CD4-positive, alpha-beta memory T cell (primary cell): Measurements from ENCODE around the gene EIF2S2. TPM values are rescaled to one million over a fixed set of nuclear protein-coding genes. Genes with fewer than 3 reads are reported as not detected.

Source experiments
- CTCF ChIA-PET: fragments of 350-600 bp; sonication (Branson Sonifier 250); formaldehyde crosslinking; loops from one replicate; lab custom pipeline; 2021; ENCODE audit warnings: inconsistent platforms; ENCODE audit not compliant: partially characterized antibody; lab: Charles Lee
- POLR2A ChIA-PET: fragments of 350-600 bp; sonication (Branson Sonifier 250); formaldehyde crosslinking; loops from one replicate; lab custom pipeline; 2021; ENCODE audit not compliant: partially characterized antibody; lab: Charles Lee
- DNase-seq, 5 donors: peaks; one replicate each; pipeline versions ENCODE4 v3.0.0 to v3.0.0-alpha.2; 2020 to 2022; ENCODE audit warnings: mixed read lengths in 1 of 5
- H3K27ac ChIP-seq: one replicate; pipeline ENCODE4 v1.7.0; 2013; ENCODE audit warnings: low read depth, low read length
- H3K27me3 ChIP-seq: 2 replicates; pipeline ENCODE4 v1.7.0; 2013; ENCODE audit warnings: mild to moderate bottlenecking, low read length, moderate library complexity; ENCODE audit not compliant: insufficient read depth
- H3K36me3 ChIP-seq: 2 replicates; pipeline ENCODE4 v1.7.0; 2013; ENCODE audit warnings: mild to moderate bottlenecking, low read length, moderate library complexity; ENCODE audit not compliant: insufficient read depth
- H3K4me1 ChIP-seq: 2 replicates; pipeline ENCODE4 v1.7.0; 2013; ENCODE audit warnings: mild to moderate bottlenecking, low read length, moderate library complexity; ENCODE audit not compliant: insufficient read depth
- H3K4me3 ChIP-seq, 2 donors: one replicate each; pipeline ENCODE4 v1.7.0; 2013; ENCODE audit warnings: low read length in 2 of 2, mild to moderate bottlenecking in 1 of 2
- H3K9me3 ChIP-seq, 2 donors: one replicate each; pipeline ENCODE4 v1.7.0; 2013; ENCODE audit warnings: low read length in 2 of 2, control low read depth in 1 of 2; ENCODE audit not compliant: control insufficient read depth in 1 of 2
- H3K27ac Mint-ChIP-seq, 7 donors: one replicate each; pipeline ENCODE4 v1.8.0; 2020 to 2021; ENCODE audit warnings: mixed read lengths in 7 of 7, mild to moderate bottlenecking in 6 of 7, inconsistent platforms in 3 of 7, moderate library complexity in 3 of 7
- H3K27me3 Mint-ChIP-seq, 2 donors: one replicate each; pipeline ENCODE4 v1.8.0; 2020 to 2021; ENCODE audit warnings: mixed read lengths in 2 of 2
- H3K36me3 Mint-ChIP-seq, 2 donors: one replicate each; pipeline ENCODE4 v1.8.0; 2020 to 2021; ENCODE audit warnings: mixed read lengths in 2 of 2, inconsistent platforms in 1 of 2, mild to moderate bottlenecking in 1 of 2
- H3K4me1 Mint-ChIP-seq, 4 donors: one replicate each; pipeline ENCODE4 v1.8.0; 2020 to 2021; ENCODE audit warnings: mixed read lengths in 4 of 4, mild to moderate bottlenecking in 1 of 4
- H3K4me3 Mint-ChIP-seq, 8 donors: one replicate each; pipeline ENCODE4 v1.8.0; 2020 to 2021; ENCODE audit warnings: mixed read lengths in 8 of 8, mild to moderate bottlenecking in 7 of 8, moderate library complexity in 6 of 8, inconsistent platforms in 3 of 8
- H3K9me3 Mint-ChIP-seq, 8 donors: one replicate each; pipeline ENCODE4 v1.8.0; 2020 to 2021; ENCODE audit warnings: mixed read lengths in 8 of 8, mild to moderate bottlenecking in 5 of 8, inconsistent platforms in 3 of 8, moderate library complexity in 1 of 8
- intact Hi-C: fragments of 100-400 bp; cut with micrococcal nuclease; formaldehyde crosslinking; loops from one replicate; pipeline ENCODE4 v1.15.1; 2023
- polyA plus RNA-seq, 2 donors: library from polyadenylated mRNA; unstranded; fragments of 300-500 nt; fragmentation: Illumina TruSeq; gene quantifications; one replicate each; pipeline ENCODE4 v1.2.3, GENCODE V29; 2021
- total RNA-seq, 2 experiments: library from RNA; stranded (reverse); gene quantifications; one replicate each; pipeline ENCODE4 v1.2.3, GENCODE V29; 2021

EIF2S2 gene
- total and polyA plus RNA-seq, 4 experiments from 2014 or later = 26.3 to 53.1 (median 43.1) TPM

DNA sequence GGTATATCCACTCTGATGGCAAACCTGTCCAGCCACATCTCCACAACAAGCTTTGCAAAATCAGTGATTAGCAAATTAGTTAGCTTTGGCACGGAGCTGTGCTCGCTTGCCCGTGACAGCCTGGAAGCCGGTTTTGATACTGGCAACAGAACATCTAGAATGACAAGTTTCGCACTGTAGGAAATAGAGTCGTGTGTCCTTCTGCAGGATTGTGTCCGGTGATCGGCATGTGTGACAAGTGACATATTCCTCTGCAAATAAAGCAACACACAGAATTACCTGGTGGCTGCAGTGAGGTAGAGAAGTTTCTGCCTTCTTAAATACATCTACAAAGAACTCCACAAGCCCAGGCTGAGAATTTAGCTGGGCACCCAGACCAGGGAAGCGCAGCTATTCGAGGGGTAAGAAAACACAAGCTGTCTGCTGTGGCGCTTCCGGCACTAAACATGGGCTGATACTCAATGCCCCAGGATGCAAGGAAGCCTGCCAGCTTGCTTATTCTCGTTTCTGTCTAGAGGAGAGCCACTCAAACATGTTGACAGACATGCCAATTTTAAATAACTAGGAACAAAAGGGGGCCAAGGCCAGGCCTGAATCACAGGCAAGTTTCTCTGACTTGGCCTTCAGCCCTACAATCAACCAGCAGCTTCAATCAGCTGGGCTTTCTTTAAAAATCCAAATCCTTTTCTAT is 22.2 kb downstream of the EIF2S2 start:
- peaks cover 5 to 13% (median 10%) of the 10 kb centered on the region in 4 donors for H3K4me1 Mint-ChIP-seq
- H3K27me3 Mint-ChIP-seq = no peaks in the 10 kb centered on the region
- Histone ChIP-seq H3K4me3 (no peak overlapping the region), H3K9me3 (no peaks in the 10 kb centered on the region), H3K27me3 (no peaks in the 10 kb centered on the region), H3K4me1 (peaks cover 5% of the 10 kb centered on the region), H3K27ac (no peak overlapping the region), H3K36me3 (peaks cover 67% of the 10 kb centered on the region)
- CTCF ChIA-PET = no interaction called here
- H3K36me3 Mint-ChIP-seq = peaks cover 42 to 81% of the 10 kb centered on the region in 2 donors
- POLR2A ChIA-PET = no interaction called here
- no peaks in the 10 kb centered on the region for H3K9me3 Mint-ChIP-seq
- no peak overlapping the region for H3K4me3 Mint-ChIP-seq
- peak overlapping the region in 4 of 7 donors; percentile 40 to 93 (median 66) for H3K27ac Mint-ChIP-seq
- no peak for DNase-seq
- intact Hi-C loops = no loop called here

DNA sequence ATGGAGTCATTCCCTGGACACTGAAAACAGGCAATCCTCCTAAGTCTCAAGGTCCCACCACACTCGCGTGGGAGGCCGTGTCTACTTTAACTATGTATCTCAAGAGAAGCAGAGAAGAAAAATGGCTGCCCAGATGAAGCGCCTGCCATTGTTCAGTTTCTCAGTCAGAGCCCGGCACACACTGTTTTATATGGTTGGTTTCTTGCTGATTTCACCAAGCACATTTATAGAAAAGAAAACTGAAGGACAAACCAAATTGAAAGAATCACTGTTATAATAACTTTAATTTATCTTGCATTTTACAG is 22.9 kb downstream of the EIF2S2 start:
- Mint-ChIP-seq H3K36me3 (peaks cover 42 to 84% of the 10 kb centered on the region in 2 donors), H3K4me3 (no peak overlapping the region), H3K9me3 (no peaks in the 10 kb centered on the region), H3K27ac (peak overlapping the region in 1 of 7 donors; percentile 31), H3K4me1 (peaks cover 9 to 17% (median 11%) of the 10 kb centered on the region in 4 donors), H3K27me3 (no peaks in the 10 kb centered on the region)
- no peaks in the 10 kb centered on the region for H3K27me3 ChIP-seq
- H3K9me3 ChIP-seq = no peaks in the 10 kb centered on the region
- intact Hi-C loops = no loop called here
- DNase-seq = no peak
- CTCF ChIA-PET = no interaction called here
- peaks cover 5% of the 10 kb centered on the region for H3K4me1 ChIP-seq
- no peak overlapping the region for H3K4me3 ChIP-seq
- H3K27ac ChIP-seq = no peak overlapping the region
- POLR2A ChIA-PET = no interaction called here
- peaks cover 71% of the 10 kb centered on the region for H3K36me3 ChIP-seq

DNA sequence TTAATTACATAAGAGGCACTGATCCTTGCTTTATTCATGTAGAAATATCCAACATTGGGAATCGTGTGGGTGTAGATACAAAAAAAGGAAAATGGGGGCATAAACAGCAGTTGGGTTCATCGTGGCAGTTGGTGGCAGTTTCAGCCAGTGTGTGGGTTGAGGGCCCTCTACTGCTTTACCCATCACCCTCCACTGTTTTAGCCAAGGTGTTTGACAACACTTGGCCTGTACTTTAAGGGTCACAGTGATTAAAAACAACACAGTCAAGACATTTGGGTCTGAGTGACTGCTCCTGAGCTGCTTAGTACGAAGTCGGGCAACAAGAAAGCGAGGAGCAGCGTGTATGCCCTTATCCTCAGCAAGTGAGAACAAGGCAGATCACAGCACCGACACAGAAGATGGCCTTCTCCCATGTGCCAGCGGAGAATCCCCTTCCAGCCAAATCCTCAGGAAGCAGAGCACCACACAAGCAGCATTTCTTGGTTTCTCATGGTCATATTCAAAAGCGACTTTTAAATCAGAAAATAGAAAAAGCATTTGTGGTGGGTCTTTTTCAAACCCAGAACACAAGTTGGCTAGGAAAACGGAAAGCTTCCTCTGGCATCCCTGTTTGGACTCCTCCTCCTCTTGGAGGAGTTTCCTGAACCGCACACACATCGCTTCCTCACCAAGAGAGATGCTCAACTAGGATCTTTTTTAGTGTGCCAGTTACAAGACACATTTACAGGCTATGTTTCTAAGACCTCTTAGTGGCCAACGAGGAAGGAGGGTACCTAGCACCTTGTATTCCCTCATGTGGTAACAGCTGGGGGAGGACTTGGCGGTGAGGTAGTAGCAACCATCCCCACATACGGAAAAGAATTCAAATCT is 23.5 kb downstream of the EIF2S2 start:
- POLR2A ChIA-PET = no interaction called here
- Mint-ChIP-seq H3K36me3 (peaks cover 42 to 84% of the 10 kb centered on the region in 2 donors), H3K27ac (peak overlapping the region in 5 of 7 donors; percentile 10 to 70 (median 62)), H3K9me3 (no peaks in the 10 kb centered on the region), H3K27me3 (no peaks in the 10 kb centered on the region), H3K4me3 (no peak overlapping the region), H3K4me1 (peaks cover 10 to 18% (median 14%) of the 10 kb centered on the region in 4 donors)
- Histone ChIP-seq H3K36me3 (peaks cover 72% of the 10 kb centered on the region), H3K27me3 (no peaks in the 10 kb centered on the region), H3K4me1 (peaks cover 5% of the 10 kb centered on the region), H3K27ac (no peak overlapping the region), H3K4me3 (no peak overlapping the region), H3K9me3 (no peaks in the 10 kb centered on the region)
- no peak for DNase-seq
- intact Hi-C loops = no loop called here
- CTCF ChIA-PET = no interaction called here

DNA sequence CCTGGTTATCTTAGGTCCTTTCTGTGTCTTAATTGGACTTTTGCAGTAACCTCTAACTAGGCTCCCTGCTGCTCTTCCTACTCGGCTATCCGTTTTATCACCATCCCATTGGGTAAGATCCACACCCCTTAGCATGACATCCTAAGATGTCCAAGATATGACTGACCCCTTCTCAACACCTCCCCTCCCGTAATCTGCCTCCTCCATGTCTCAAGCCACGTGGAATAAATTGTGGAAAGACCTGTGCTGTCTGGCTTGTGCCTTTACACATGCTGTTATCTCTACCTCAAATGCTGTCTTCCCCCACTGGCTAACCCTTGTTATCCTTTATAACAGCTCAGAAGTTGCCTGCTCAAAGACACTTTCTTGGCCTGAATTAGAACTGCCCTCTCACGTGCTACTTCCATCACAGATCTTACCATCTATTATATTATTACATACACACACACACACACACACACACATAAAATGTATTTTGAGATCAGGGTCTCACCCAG is 26.5 kb downstream of the EIF2S2 start:
- Histone ChIP-seq H3K27me3 (no peaks in the 10 kb centered on the region), H3K9me3 (no peaks in the 10 kb centered on the region), H3K4me1 (peaks cover 5% of the 10 kb centered on the region), H3K36me3 (peaks cover 66% of the 10 kb centered on the region), H3K27ac (no peak overlapping the region), H3K4me3 (no peak overlapping the region)
- Mint-ChIP-seq H3K4me1 (peaks cover 9 to 18% (median 14%) of the 10 kb centered on the region in 4 donors), H3K36me3 (peaks cover 34 to 93% of the 10 kb centered on the region in 2 donors), H3K4me3 (no peak overlapping the region), H3K9me3 (no peaks in the 10 kb centered on the region), H3K27ac (peak overlapping the region; percentile 14 to 74 (median 49)), H3K27me3 (no peaks in the 10 kb centered on the region)
- POLR2A ChIA-PET = no interaction called here
- CTCF ChIA-PET = interaction anchor here (1.3 kb wide), 1 partner anchor 43 kb away, joined by 3 read pairs; no protein-coding TSS in a partner anchor
- intact Hi-C loops = no loop called here
- no peak for DNase-seq

DNA sequence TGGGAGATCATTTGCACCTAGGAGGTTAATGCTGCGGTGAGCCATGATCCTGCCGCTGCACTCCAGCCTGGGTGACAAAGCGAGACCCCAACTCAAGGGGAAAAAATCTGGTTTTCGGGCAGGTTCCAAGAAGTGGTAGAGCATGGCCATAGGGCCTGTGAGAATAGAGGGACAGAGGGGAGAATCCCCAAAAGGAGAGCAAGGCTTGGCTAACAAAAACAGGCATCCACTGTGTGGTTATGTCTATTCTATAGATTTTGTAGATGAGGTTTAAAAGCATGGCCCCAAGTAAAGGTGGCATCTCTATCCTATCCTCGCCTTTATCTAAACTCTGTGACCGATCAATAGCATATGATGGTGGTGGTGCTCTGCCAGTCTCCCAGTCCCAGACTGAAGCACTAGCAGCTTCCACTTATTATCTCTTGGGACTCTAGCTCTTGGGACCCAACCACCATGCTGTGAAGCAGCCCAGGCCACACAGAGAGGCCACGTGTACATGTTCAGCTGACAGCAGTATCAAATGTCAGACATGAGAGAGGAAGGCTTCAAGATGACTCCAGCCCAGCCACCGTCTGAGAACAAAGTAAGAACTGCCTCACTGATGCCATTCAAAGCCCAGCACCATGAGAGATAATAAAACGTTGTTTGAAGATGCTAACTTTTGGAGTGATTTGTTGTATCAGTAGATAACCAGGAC is 27.7 kb downstream of the EIF2S2 start:
- H3K4me1 Mint-ChIP-seq = peaks cover 8 to 18% (median 15%) of the 10 kb centered on the region in 4 donors
- Histone ChIP-seq H3K4me1 (peaks cover 5% of the 10 kb centered on the region), H3K9me3 (no peaks in the 10 kb centered on the region), H3K4me3 (no peak overlapping the region), H3K27ac (no peak overlapping the region), H3K27me3 (no peaks in the 10 kb centered on the region), H3K36me3 (peaks cover 58% of the 10 kb centered on the region)
- POLR2A ChIA-PET = interaction anchor here (2.4 kb wide), 1 partner anchor 91 kb away, joined by 5 read pairs; the partner anchor contains the start of gene RALY
- no peak overlapping the region for H3K4me3 Mint-ChIP-seq
- no peaks in the 10 kb centered on the region for H3K27me3 Mint-ChIP-seq
- intact Hi-C loops = no loop called here
- H3K9me3 Mint-ChIP-seq = no peaks in the 10 kb centered on the region
- CTCF ChIA-PET = interaction anchor here (0.9 kb wide), 1 partner anchor 151 kb away, joined by 3 read pairs; no protein-coding TSS in a partner anchor
- no peak for DNase-seq
- H3K27ac Mint-ChIP-seq = peak overlapping the region in 5 of 7 donors; percentile 48 to 90 (median 73)
- H3K36me3 Mint-ChIP-seq = peaks cover 43 to 93% of the 10 kb centered on the region in 2 donors

DNA sequence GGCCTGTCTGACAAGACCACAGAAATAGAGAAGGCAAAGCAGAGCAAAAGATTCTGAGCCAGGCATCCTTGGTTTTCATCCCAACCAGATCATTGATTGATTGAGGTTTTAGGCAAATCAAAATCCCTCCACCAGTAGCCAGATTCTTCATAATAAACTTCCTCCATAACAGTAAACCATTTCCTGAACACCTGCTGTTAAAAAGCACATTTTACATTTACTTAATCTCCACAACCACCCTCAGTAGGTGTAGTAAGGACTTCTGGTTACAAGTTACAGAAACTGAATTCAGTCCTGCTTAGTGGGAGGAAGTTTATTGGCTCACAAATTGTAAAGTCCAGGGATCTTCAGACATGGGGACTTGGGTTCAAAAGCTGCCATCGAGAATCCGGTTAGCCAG is 28.3 kb downstream of the EIF2S2 start:
- H3K27ac ChIP-seq = no peak overlapping the region
- intact Hi-C loops = no loop called here
- Mint-ChIP-seq H3K27ac (peak overlapping the region; percentile 32 to 90 (median 73)), H3K36me3 (peaks cover 42 to 93% of the 10 kb centered on the region in 2 donors), H3K9me3 (no peaks in the 10 kb centered on the region), H3K27me3 (no peaks in the 10 kb centered on the region), H3K4me1 (peaks cover 8 to 18% (median 15%) of the 10 kb centered on the region in 4 donors), H3K4me3 (no peak overlapping the region)
- H3K4me1 ChIP-seq = peaks cover 5% of the 10 kb centered on the region
- H3K27me3 ChIP-seq = no peaks in the 10 kb centered on the region
- ChIA-PET POLR2A (interaction anchor here (2.4 kb wide), 1 partner anchor 90 kb away, joined by 5 read pairs; the partner anchor contains the start of gene RALY), CTCF (no interaction called here)
- DNase-seq = no peak
- H3K9me3 ChIP-seq = no peaks in the 10 kb centered on the region
- no peak overlapping the region for H3K4me3 ChIP-seq
- peaks cover 56% of the 10 kb centered on the region for H3K36me3 ChIP-seq
